Parathyroid adenoma (tissue), 2 donors: ENCODE data around the gene MMEL1.

ENCODE experiments used
- H2AFZ ChIP-seq: fragments of 300-600 bp; sonication (generic); one replicate; pipeline ENCODE4 v1.7.0; 2017; ENCODE audit warnings: antibody characterized with exemption, mild to moderate bottlenecking
- H3K27ac ChIP-seq: fragments of 300-600 bp; sonication (generic); one replicate; pipeline ENCODE4 v1.7.0; 2017
- H3K27me3 ChIP-seq: fragments of 300-600 bp; sonication (generic); one replicate; pipeline ENCODE4 v1.7.0; 2017; ENCODE audit warnings: low read length; ENCODE audit not compliant: control insufficient read depth, insufficient read depth
- H3K36me3 ChIP-seq: fragments of 300-600 bp; sonication (generic); one replicate; pipeline ENCODE4 v1.7.0; 2017; ENCODE audit warnings: low read length; ENCODE audit not compliant: control insufficient read depth, insufficient read depth
- H3K4me1 ChIP-seq: fragments of 300-600 bp; sonication (generic); one replicate; pipeline ENCODE4 v1.7.0; 2017; ENCODE audit warnings: control low read depth
- H3K4me2 ChIP-seq: fragments of 300-600 bp; sonication (generic); one replicate; pipeline ENCODE4 v1.7.0; 2017; ENCODE audit warnings: low read length
- H3K4me3 ChIP-seq: fragments of 300-600 bp; sonication (generic); one replicate; pipeline ENCODE4 v1.7.0; 2017; ENCODE audit warnings: low read depth, low read length
- H3K79me2 ChIP-seq: fragments of 300-600 bp; sonication (generic); one replicate; pipeline ENCODE4 v1.7.0; 2017; ENCODE audit warnings: control low read depth
- H3K9ac ChIP-seq: fragments of 300-600 bp; sonication (generic); one replicate; pipeline ENCODE4 v1.7.0; 2017; ENCODE audit warnings: mild to moderate bottlenecking
- H3K9me3 ChIP-seq: fragments of 300-600 bp; sonication (generic); one replicate; pipeline ENCODE4 v1.7.0; 2017; ENCODE audit warnings: low read length; ENCODE audit not compliant: control insufficient read depth
- TF ChIP-seq, protein P1 (sequence below): fragments of 300-600 bp; sonication (generic); IDR thresholded peaks from one replicate; pipeline ENCODE4 v1.7.0; 2017; ENCODE audit warnings: antibody characterized with exemption, mild to moderate bottlenecking
- donor health status: primary hyperparathyroidism.

Gene MMEL1

DNA sequence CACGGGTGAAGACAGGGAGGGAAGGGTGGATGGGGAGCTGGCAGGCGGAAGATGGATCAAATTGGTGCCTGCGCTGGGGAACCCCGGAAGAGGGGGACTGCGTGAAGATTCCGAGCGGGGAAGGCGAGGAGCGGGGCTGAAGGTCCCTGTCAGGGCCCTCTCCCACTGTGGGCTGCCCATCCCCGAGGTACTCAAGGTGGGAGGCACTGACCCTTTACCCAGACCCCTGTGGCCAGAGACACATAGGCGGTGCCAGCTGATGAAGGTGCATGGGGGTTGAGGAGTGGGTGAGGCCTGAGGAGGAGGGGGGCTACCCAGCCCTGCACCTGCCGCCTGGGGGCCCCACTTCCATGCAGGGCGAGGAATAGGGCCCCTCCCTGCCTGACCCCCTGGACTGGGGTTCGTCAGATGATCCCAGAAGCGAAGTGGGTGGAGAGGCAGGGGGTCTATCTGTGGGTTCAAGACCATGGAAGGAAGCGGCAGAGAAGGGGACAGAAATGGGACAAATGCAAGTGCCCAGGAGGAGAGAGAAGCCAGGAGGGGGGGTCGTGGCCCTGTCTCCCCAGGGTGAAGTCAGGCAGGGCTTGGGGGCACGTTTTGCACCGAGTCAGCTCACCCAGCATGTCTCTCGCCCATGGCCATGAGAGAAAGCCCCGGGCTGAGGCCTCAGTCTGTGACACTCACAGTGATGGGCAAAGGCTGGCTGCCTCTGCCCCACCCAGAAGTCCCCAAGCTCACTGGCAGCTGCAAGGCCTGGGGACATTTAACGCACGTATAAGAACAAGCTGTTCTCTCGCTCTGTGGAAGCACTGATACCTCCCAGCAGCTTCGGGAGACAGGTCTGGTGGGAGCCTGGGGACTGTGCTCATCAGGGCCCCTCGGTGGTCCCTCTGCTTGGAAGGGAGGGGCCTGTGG lies 7.0 kb upstream of the MMEL1 start:
- no peaks in the 10 kb centered on the region for H3K9me3 ChIP-seq
- H3K9ac ChIP-seq, result no peak overlapping the region
- no peaks in the 10 kb centered on the region for H3K27me3 ChIP-seq
- H3K27ac ChIP-seq, result no peak overlapping the region
- H3K4me2 ChIP-seq, result no peak overlapping the region
- TF ChIP-seq, protein P1, sequence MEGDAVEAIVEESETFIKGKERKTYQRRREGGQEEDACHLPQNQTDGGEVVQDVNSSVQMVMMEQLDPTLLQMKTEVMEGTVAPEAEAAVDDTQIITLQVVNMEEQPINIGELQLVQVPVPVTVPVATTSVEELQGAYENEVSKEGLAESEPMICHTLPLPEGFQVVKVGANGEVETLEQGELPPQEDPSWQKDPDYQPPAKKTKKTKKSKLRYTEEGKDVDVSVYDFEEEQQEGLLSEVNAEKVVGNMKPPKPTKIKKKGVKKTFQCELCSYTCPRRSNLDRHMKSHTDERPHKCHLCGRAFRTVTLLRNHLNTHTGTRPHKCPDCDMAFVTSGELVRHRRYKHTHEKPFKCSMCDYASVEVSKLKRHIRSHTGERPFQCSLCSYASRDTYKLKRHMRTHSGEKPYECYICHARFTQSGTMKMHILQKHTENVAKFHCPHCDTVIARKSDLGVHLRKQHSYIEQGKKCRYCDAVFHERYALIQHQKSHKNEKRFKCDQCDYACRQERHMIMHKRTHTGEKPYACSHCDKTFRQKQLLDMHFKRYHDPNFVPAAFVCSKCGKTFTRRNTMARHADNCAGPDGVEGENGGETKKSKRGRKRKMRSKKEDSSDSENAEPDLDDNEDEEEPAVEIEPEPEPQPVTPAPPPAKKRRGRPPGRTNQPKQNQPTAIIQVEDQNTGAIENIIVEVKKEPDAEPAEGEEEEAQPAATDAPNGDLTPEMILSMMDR, result no peak
- no peaks in the 10 kb centered on the region for H3K36me3 ChIP-seq
- H3K4me1 ChIP-seq, result no peaks in the 10 kb centered on the region
- H3K4me3 ChIP-seq, result no peak overlapping the region
- H2AFZ ChIP-seq, result no peak overlapping the region
- H3K79me2 ChIP-seq, result no peaks in the 10 kb centered on the region

DNA sequence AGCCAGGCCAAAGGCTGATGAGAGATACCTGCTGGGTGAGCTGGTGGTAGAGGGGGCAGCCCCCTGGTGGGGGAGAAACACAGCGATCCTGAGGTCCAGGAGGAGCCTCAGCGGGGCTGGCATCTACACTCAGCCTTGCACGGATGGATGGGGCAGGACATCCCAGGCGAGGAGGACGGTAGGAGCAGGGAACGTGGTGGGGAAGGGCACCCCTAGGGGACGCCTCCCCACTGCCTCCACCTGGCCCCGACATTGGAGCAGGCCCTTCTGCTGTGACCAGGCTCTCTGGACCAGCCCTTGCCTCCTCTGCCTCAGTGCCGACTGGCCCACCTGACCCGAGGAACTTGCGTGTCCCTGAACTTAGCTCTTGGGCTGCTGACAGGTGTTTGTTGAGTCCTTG lies 6.4 kb upstream of the MMEL1 start:
- Histone ChIP-seq H3K9ac (no peak overlapping the region), H2AFZ (no peak overlapping the region)

DNA sequence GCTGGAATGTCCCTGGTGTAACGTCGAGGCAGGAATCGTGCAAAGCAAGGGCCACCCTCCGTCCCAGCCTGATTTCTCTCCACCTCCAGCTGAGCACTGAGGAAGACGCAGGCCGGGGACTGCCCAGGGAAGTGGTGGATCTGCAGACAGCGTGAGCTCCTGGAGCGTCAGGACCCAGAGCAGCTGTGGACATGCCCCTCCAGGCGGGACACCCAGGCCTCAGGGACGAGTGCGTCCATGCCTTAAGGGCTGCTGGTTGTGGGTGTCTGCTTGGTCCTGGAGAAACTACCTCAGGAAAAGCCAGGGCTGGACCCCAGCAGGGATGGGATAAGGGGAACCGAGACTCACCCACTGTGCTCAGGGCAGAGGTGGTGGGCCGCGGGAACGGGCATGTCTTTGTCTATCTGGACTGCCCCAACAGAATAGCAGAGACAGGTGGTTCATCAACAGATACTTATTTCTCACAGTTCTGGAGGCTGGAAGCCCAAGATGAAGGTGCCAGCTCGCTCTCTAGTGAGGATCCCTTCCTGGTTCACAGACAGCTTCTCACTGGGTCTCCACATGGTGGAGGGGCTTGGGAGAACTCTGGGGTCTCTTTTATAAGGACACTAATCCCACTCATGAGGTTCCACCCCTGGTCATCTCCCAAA lies 5.8 kb upstream of the MMEL1 start:
- Histone ChIP-seq H3K4me1 (no peaks in the 10 kb centered on the region), H3K27ac (no peak overlapping the region), H3K9me3 (no peaks in the 10 kb centered on the region), H3K4me2 (no peak overlapping the region), H3K4me3 (no peak overlapping the region), H3K27me3 (no peaks in the 10 kb centered on the region), H3K79me2 (no peaks in the 10 kb centered on the region), H3K36me3 (no peaks in the 10 kb centered on the region), H2AFZ (no peak overlapping the region), H3K9ac (no peak overlapping the region)
- TF ChIP-seq, protein P1, result no peak

More for the DNA sequence above, 6.4 kb upstream of the MMEL1 start:
- no peaks in the 10 kb centered on the region for H3K9me3 ChIP-seq
- no peaks in the 10 kb centered on the region for H3K27me3 ChIP-seq
- H3K79me2 ChIP-seq, result no peaks in the 10 kb centered on the region
- TF ChIP-seq, protein P1, result no peak
- H3K4me3 ChIP-seq, result no peak overlapping the region
- no peaks in the 10 kb centered on the region for H3K4me1 ChIP-seq
- no peak overlapping the region for H3K27ac ChIP-seq
- no peaks in the 10 kb centered on the region for H3K36me3 ChIP-seq
- no peak overlapping the region for H3K4me2 ChIP-seq

DNA sequence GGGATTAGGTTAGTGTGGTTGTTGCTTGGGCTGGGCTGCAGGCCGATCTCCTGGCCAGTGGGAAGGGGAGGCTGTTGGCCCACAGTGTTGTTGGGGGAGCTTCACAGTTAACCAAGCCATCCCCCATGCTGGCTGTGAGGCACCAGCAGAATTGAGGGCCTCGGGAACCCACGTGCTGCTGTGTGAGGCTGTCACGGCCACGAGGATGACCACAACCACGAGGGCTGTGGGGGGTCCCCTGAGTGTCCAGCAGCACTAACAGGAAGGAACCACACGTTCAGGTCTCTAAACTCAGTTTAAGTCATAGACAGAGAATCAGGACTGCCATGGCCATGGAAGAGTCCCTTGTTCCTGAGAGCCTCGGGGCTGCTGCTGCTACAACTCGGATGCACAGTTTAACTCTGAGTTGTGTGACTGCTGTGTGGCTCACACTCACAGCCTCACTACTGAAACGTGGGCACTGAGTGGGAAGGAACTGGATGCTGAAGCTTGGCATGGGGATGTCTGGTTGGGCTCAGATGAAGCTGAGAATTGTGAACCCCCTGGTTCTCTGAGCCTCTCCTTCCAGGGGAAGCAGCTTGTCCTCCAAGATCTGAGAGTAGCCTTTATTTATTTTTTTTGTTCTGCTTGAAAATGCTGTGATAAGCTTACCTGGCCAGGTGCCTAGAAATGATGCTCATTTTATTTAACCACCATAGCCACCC lies 4.8 kb upstream of the MMEL1 start:
- no peak overlapping the region for H3K4me2 ChIP-seq
- no peak overlapping the region for H2AFZ ChIP-seq
- no peaks in the 10 kb centered on the region for H3K36me3 ChIP-seq
- H3K4me1 ChIP-seq, result no peaks in the 10 kb centered on the region
- no peaks in the 10 kb centered on the region for H3K9me3 ChIP-seq
- H3K79me2 ChIP-seq, result no peaks in the 10 kb centered on the region
- TF ChIP-seq, protein P1, result no peak
- H3K27me3 ChIP-seq, result no peaks in the 10 kb centered on the region
- no peak overlapping the region for H3K9ac ChIP-seq
- no peak overlapping the region for H3K4me3 ChIP-seq
- H3K27ac ChIP-seq, result no peak overlapping the region
